ENCODE data around the gene KCNQ1.

Gene KCNQ1

GRCh38 chr11:2651826-2652271 is 207.0 kb downstream of the KCNQ1 start:
- Histone ChIP-seq H4K20me1 (ENCODE audit: low read depth, low read length) (no peaks in the 10 kb centered on the region), H3F3A (ENCODE audit: insufficient read depth) (no peaks in the 10 kb centered on the region), H2AFZ (ENCODE audit: low read depth, low read length, severe bottlenecking) (no peak overlapping the region), H3K27me3 (ENCODE audit: low read length) (peaks cover 5% of the 10 kb centered on the region; the same call in 1 of the 2 replicates), H3K4me2 (ENCODE audit: low read depth, low read length, poor library complexity, severe bottlenecking) (no peak overlapping the region), H3K36me3 (ENCODE audit: low read length) (no peaks in the 10 kb centered on the region), H3K79me2 (ENCODE audit: insufficient read depth, low read length) (no peaks in the 10 kb centered on the region), H3K4me3 (ENCODE audit: insufficient read depth, low read length, poor library complexity, severe bottlenecking) (no peak overlapping the region), H3K27ac (ENCODE audit: low read depth, low read length) (no peak overlapping the region), H3K9me3 (ENCODE audit: insufficient read depth, low read length) (peaks cover 8% of the 10 kb centered on the region; the same call in 1 of the 2 replicates), H3K9ac (ENCODE audit: low read length) (no peak overlapping the region), H3K9me2 (replicated peaks; ENCODE audit: insufficient read depth, low read length) (no peaks in the 10 kb centered on the region)
- TF ChIP-seq EZH2phosphoT487 (conservative IDR thresholded peaks at IDR 0.05; ENCODE audit: low read length): no peak
- TF ChIP-seq, protein P1, sequence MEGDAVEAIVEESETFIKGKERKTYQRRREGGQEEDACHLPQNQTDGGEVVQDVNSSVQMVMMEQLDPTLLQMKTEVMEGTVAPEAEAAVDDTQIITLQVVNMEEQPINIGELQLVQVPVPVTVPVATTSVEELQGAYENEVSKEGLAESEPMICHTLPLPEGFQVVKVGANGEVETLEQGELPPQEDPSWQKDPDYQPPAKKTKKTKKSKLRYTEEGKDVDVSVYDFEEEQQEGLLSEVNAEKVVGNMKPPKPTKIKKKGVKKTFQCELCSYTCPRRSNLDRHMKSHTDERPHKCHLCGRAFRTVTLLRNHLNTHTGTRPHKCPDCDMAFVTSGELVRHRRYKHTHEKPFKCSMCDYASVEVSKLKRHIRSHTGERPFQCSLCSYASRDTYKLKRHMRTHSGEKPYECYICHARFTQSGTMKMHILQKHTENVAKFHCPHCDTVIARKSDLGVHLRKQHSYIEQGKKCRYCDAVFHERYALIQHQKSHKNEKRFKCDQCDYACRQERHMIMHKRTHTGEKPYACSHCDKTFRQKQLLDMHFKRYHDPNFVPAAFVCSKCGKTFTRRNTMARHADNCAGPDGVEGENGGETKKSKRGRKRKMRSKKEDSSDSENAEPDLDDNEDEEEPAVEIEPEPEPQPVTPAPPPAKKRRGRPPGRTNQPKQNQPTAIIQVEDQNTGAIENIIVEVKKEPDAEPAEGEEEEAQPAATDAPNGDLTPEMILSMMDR (IDR thresholded peaks at IDR 0.05; ENCODE audit: insufficient read depth, low read length, poor library complexity, severe bottlenecking): no peak

GRCh38 chr11:2652333-2653197 is 207.8 kb downstream of the KCNQ1 start:
- Histone ChIP-seq H3K9me3 (ENCODE audit: insufficient read depth, low read length) (peaks cover 8% of the 10 kb centered on the region; the same call in 1 of the 2 replicates), H3K27me3 (ENCODE audit: low read length) (peaks cover 5% of the 10 kb centered on the region; the same call in 1 of the 2 replicates), H3K36me3 (ENCODE audit: low read length) (no peaks in the 10 kb centered on the region), H3K4me2 (ENCODE audit: low read depth, low read length, poor library complexity, severe bottlenecking) (no peak overlapping the region), H3F3A (ENCODE audit: insufficient read depth) (no peaks in the 10 kb centered on the region), H3K4me3 (ENCODE audit: insufficient read depth, low read length, poor library complexity, severe bottlenecking) (no peak overlapping the region), H3K27ac (ENCODE audit: low read depth, low read length) (no peak overlapping the region), H3K79me2 (ENCODE audit: insufficient read depth, low read length) (no peaks in the 10 kb centered on the region), H3K9ac (ENCODE audit: low read length) (no peak overlapping the region), H2AFZ (ENCODE audit: low read depth, low read length, severe bottlenecking) (no peak overlapping the region), H4K20me1 (ENCODE audit: low read depth, low read length) (no peaks in the 10 kb centered on the region), H3K9me2 (replicated peaks; ENCODE audit: insufficient read depth, low read length) (no peaks in the 10 kb centered on the region)
- TF ChIP-seq, protein P1 (IDR thresholded peaks at IDR 0.05; ENCODE audit: insufficient read depth, low read length, poor library complexity, severe bottlenecking): no peak
- TF ChIP-seq EZH2phosphoT487 (conservative IDR thresholded peaks at IDR 0.05; ENCODE audit: low read length): no peak

GRCh38 chr11:2653198-2653551 is 208.4 kb downstream of the KCNQ1 start:
- TF ChIP-seq EZH2phosphoT487 (conservative IDR thresholded peaks at IDR 0.05; ENCODE audit: low read length): no peak
- TF ChIP-seq, protein P1 (IDR thresholded peaks at IDR 0.05; ENCODE audit: insufficient read depth, low read length, poor library complexity, severe bottlenecking): no peak

More at GRCh38 chr11:2653198-2653551, 208.4 kb downstream of the KCNQ1 start:
- Histone ChIP-seq H3K27ac (ENCODE audit: low read depth, low read length) (no peak overlapping the region), H3K27me3 (ENCODE audit: low read length) (peaks cover 5% of the 10 kb centered on the region; the same call in 1 of the 2 replicates), H3K9me3 (ENCODE audit: insufficient read depth, low read length) (peaks cover 8% of the 10 kb centered on the region; the same call in 1 of the 2 replicates), H3K4me2 (ENCODE audit: low read depth, low read length, poor library complexity, severe bottlenecking) (no peak overlapping the region), H3K79me2 (ENCODE audit: insufficient read depth, low read length) (no peaks in the 10 kb centered on the region), H3K9ac (ENCODE audit: low read length) (no peak overlapping the region), H3F3A (ENCODE audit: insufficient read depth) (no peaks in the 10 kb centered on the region), H4K20me1 (ENCODE audit: low read depth, low read length) (no peaks in the 10 kb centered on the region), H3K9me2 (replicated peaks; ENCODE audit: insufficient read depth, low read length) (no peaks in the 10 kb centered on the region), H2AFZ (ENCODE audit: low read depth, low read length, severe bottlenecking) (no peak overlapping the region), H3K36me3 (ENCODE audit: low read length) (no peaks in the 10 kb centered on the region), H3K4me3 (ENCODE audit: insufficient read depth, low read length, poor library complexity, severe bottlenecking) (no peak overlapping the region)
